Tibial nerve (tissue), 4 donors: ENCODE data around the gene DYRK1A. TPM values are rescaled to one million over a fixed set of nuclear protein-coding genes. Genes with fewer than 3 reads are reported as not detected.

Experiments
- DNase-seq, 2 donors: peaks; one replicate each; pipeline ENCODE4 v3.0.0-alpha.2; 2019; ENCODE audit warnings: low spot score in 2 of 2
- H3K27ac ChIP-seq, 4 donors: fragments of 200-600 bp; sonication (generic) in 3 of 4; one replicate each; pipeline ENCODE4 v1.5.1; 2017 to 2019; ENCODE audit warnings: mild to moderate bottlenecking in 1 of 4
- H3K27me3 ChIP-seq, 2 donors: fragments of 200-600 bp; sonication (generic) in 1 of 2; one replicate each; pipeline versions ENCODE4 v1.5.1 to v1.6.0; 2017 to 2019
- H3K36me3 ChIP-seq, 3 donors: fragments of 200-600 bp; sonication (generic); one replicate each; pipeline ENCODE4 v1.5.1; 2018 to 2019
- H3K4me1 ChIP-seq, 4 donors: fragments of 200-600 bp; sonication (generic) in 3 of 4; one replicate each; pipeline ENCODE4 v1.5.1; 2017 to 2019
- H3K4me3 ChIP-seq, 4 donors: fragments of 200-600 bp; sonication (generic) in 3 of 4; one replicate each; pipeline ENCODE4 v1.5.1; 2017 to 2019; ENCODE audit warnings: mild to moderate bottlenecking in 1 of 4, moderate library complexity in 1 of 4
- H3K9me3 ChIP-seq, 4 donors: fragments of 200-600 bp; sonication (generic) in 3 of 4; one replicate each; pipeline ENCODE4 v1.5.1; 2017 to 2019
- EP300 ChIP-seq, 2 donors: sonication (generic); formaldehyde crosslinking; IDR thresholded peaks; one replicate each; pipeline ENCODE4 v1.6.1; 2017; ENCODE audit warnings: antibody characterized with exemption in 2 of 2, mild to moderate bottlenecking in 1 of 2
- POLR2A ChIP-seq, 2 donors: fragments of 450-650 bp; IDR thresholded peaks; one replicate each; pipeline ENCODE4 v1.6.1; 2017; ENCODE audit warnings: antibody characterized with exemption in 2 of 2, mild to moderate bottlenecking in 2 of 2, moderate library complexity in 2 of 2
- WGBS, 2 donors: methylation state at CpG; one replicate each; pipeline ENCODE4 v1.1.5; 2018; 5-methylcytosine and 5-hydroxymethylcytosine counted together
- total RNA-seq, 4 donors: library from RNA; depleted of rRNA; stranded (reverse); fragments of >200 nt; gene quantifications; one replicate each; pipeline ENCODE4 v1.1.0, GENCODE V29; 2016
- TF ChIP-seq, protein P1 (sequence below), 5 experiments: fragments of 200-600 bp in 3 of 5; fragments of 450-650 bp in 2 of 5; sonication (generic) in 3 of 5; IDR thresholded peaks; one replicate each; pipeline ENCODE4 v1.5.1; 2016 to 2019; ENCODE audit warnings: antibody characterized with exemption in 5 of 5, mild to moderate bottlenecking in 3 of 5, moderate library complexity in 2 of 5

Gene DYRK1A
- total RNA-seq, 4 donors from 2014 or later = 65.8 to 81.6 (median 68.2) TPM

DNA sequence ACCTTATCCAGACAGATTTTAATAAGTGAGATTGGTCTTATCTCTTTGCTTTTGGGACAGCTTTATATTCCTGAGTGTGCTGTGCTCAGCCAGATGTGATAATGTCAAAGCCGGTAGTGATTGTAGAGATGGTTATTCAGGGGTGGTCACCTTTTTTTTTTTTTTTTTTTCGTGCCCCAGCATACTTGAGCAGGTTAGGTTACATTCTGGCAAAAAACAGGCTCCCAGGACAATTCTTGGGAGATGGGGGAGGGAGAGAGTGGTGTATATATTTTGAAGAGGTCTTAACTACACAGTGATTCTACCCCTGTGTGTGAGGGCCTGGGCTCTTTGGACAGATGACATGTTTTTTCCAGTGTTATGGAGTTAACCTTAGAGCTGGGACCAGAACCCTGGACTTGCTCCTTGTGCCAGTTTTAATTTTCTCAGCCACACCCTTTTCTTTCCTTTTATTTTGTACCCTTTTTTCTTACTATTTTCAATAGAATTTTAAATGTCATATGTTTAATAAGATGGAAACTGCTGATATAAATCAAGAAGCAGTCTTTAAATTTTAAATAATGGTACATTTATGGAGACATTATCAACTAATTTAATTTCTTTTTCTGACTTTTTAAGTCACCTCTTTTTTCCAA, 88.4 kb downstream of the DYRK1A start:
- Histone ChIP-seq H3K36me3 (peaks cover 0 to under 1% (median 0%) of the 10 kb centered on the region in 3 donors), H3K4me1 (peaks cover 0 to 96% (median 58%) of the 10 kb centered on the region in 4 donors), H3K9me3 (no peaks in the 10 kb centered on the region), H3K4me3 (no peak overlapping the region), H3K27me3 (no peaks in the 10 kb centered on the region), H3K27ac (no peak overlapping the region)
- no peak for DNase-seq
- WGBS, 2 donors = 64 to 77% methylated on average over 2 of the region's 2 CpGs
- TF ChIP-seq EP300 (IDR thresholded peaks at IDR 0.05) (no peak), POLR2A (IDR thresholded peaks at IDR 0.05) (no peak)
- TF ChIP-seq, protein P1, sequence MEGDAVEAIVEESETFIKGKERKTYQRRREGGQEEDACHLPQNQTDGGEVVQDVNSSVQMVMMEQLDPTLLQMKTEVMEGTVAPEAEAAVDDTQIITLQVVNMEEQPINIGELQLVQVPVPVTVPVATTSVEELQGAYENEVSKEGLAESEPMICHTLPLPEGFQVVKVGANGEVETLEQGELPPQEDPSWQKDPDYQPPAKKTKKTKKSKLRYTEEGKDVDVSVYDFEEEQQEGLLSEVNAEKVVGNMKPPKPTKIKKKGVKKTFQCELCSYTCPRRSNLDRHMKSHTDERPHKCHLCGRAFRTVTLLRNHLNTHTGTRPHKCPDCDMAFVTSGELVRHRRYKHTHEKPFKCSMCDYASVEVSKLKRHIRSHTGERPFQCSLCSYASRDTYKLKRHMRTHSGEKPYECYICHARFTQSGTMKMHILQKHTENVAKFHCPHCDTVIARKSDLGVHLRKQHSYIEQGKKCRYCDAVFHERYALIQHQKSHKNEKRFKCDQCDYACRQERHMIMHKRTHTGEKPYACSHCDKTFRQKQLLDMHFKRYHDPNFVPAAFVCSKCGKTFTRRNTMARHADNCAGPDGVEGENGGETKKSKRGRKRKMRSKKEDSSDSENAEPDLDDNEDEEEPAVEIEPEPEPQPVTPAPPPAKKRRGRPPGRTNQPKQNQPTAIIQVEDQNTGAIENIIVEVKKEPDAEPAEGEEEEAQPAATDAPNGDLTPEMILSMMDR (IDR thresholded peaks at IDR 0.05) = no peak

DNA sequence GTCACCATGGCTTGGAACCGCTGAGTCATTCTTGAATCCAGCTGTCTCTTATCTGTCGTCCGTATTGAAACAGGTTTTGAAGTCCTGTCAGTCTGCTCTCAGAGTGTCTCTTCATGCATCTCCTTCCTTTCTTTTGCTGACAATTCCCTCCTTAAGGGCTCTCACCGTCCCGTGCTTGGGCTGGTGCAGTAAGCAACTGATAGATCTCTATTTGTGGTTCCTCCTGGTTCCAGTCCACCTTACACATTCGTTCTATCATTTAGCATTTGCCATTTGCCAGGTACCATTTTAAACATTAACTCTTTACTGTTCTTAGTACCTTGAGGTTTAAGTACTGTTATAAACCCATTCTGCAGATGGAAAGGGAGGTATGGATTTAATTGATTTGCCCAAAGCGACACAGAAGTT, 88.9 kb downstream of the DYRK1A start:
- TF ChIP-seq EP300 (IDR thresholded peaks at IDR 0.05) (no peak), POLR2A (IDR thresholded peaks at IDR 0.05) (no peak)
- TF ChIP-seq, protein P1 (IDR thresholded peaks at IDR 0.05) = no peak
- H3K9me3 ChIP-seq = no peaks in the 10 kb centered on the region
- no peaks in the 10 kb centered on the region for H3K36me3 ChIP-seq
- no peak overlapping the region for H3K4me3 ChIP-seq
- no peak for DNase-seq
- no peaks in the 10 kb centered on the region for H3K27me3 ChIP-seq
- peaks cover 0 to 96% (median 60%) of the 10 kb centered on the region in 4 donors for H3K4me1 ChIP-seq
- 71% methylated on average over 7 of the region's 7 CpGs for WGBS, 2 donors
- H3K27ac ChIP-seq = no peak overlapping the region

DNA sequence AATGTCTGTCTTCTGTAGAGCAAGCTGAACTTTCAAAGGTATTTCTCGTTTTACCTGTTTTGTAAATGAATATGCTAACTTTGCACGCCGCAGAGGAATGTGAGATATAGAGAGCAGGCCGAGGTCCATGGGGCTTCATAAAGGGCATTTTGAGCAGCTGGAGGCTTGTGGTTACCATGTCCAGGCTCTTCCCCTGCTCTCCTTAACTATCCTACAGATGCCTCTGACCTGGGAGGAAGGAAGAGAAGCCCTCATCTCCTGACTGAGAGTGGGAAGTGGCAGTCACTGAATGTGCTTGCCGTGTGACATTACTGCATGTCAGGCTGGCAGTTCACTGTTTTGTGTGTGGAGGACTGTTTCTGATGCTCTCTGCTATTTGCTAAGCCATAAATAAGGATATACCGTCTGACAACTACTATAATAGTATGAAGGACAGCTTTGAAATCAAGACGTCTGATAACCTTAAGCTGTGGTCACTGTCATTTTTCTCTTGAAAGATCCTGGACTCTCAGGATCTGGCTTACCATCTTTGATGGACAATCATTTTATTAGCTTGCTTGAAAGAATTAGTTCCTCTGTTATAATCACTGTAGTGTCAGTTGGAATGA, 92.2 kb downstream of the DYRK1A start:
- no peaks in the 10 kb centered on the region for H3K9me3 ChIP-seq
- H3K36me3 ChIP-seq = no peaks in the 10 kb centered on the region
- H3K4me1 ChIP-seq = peaks cover 0 to 95% (median 59%) of the 10 kb centered on the region in 4 donors
- peak overlapping the region in 2 of 4 donors; percentile 24 to 33 for H3K27ac ChIP-seq
- DNase-seq = no peak
- H3K27me3 ChIP-seq = no peaks in the 10 kb centered on the region
- TF ChIP-seq POLR2A (IDR thresholded peaks at IDR 0.05) (no peak), EP300 (IDR thresholded peaks at IDR 0.05) (no peak)
- TF ChIP-seq, protein P1 (IDR thresholded peaks at IDR 0.05) = no peak
- WGBS, 2 donors = 53 to 58% methylated on average over 7 of the region's 7 CpGs
- H3K4me3 ChIP-seq = no peak overlapping the region

- TF ChIP-seq POLR2A (IDR thresholded peaks at IDR 0.05) = no peak
- 34 to 37% methylated on average over 4 of the region's 4 CpGs for WGBS, 2 donors
- H3K27ac ChIP-seq = no peak overlapping the region
- H3K4me1 ChIP-seq = peaks cover 0 to 96% (median 61%) of the 10 kb centered on the region in 4 donors
- H3K36me3 ChIP-seq = no peaks in the 10 kb centered on the region
- no peak overlapping the region for H3K4me3 ChIP-seq
- no peaks in the 10 kb centered on the region for H3K27me3 ChIP-seq
- H3K9me3 ChIP-seq = no peaks in the 10 kb centered on the region
- DNase-seq = no peak
Observed at GRCh38 chr21:37459575-37459974, 93.0 kb downstream of the DYRK1A start.

DNA sequence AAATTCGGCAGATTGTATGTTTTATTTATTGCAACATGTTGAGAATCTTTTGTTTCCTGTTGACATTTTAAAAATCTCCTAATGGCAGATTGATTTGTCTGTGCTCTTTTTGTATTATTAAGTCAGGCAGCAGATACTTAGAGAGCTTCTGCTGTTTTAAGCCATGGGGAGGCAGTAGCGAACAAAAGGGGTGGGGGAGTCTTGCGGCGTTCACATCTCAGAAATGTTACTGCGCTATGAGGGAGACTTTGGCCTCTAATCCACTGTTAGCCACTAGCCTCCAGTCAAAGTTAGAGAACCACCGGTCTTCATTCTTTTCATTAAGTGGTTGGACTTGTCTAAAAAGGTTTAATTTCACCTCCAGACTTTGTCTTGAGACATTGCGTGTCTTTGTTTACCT, 93.6 kb downstream of the DYRK1A start:
- no peaks in the 10 kb centered on the region for H3K36me3 ChIP-seq
- H3K27me3 ChIP-seq = no peaks in the 10 kb centered on the region
- TF ChIP-seq EP300 (IDR thresholded peaks at IDR 0.05) (no peak), POLR2A (IDR thresholded peaks at IDR 0.05) (no peak)
- TF ChIP-seq, protein P1 (IDR thresholded peaks at IDR 0.05) = no peak
- H3K4me1 ChIP-seq = peaks cover 0 to 91% (median 55%) of the 10 kb centered on the region in 4 donors
- DNase-seq = no peak
- H3K27ac ChIP-seq = peak overlapping the region in 1 of 4 donors; percentile 4
- no peaks in the 10 kb centered on the region for H3K9me3 ChIP-seq
- WGBS, 2 donors = 79 to 81% methylated on average over 7 of the region's 7 CpGs
- no peak overlapping the region for H3K4me3 ChIP-seq
